A549 (cell line): ENCODE measurements around the gene SRRD. TPM values are rescaled to one million over a fixed set of nuclear protein-coding genes. Genes with fewer than 3 reads are reported as not detected.

ENCODE experiments used
- ATAC-seq, 2 experiments: fragments of 200-7000 bp in 1 of 2; fragments of >200 bp in 1 of 2; cut with Nextera tagmentation in 1 of 2; cut with Tn5 transposase in 1 of 2; 3 replicates each; pipeline versions ENCODE4 v1.8.0 to v1.9.1; 2018 to 2020; ENCODE audit warnings: mild to moderate bottlenecking in 1 of 2, moderate library complexity in 1 of 2
- CTCF ChIA-PET: fragments of 300-600 bp; sonication (Branson Sonifier 250); formaldehyde crosslinking; extraction: SDS; loops from one replicate; lab custom pipeline; 2021; ENCODE audit warnings: antibody characterized with exemption, inconsistent platforms; lab: Yijun Ruan, JAX
- POLR2A ChIA-PET: fragments of 350-600 bp; formaldehyde crosslinking; extraction: SDS; loops from one replicate; lab custom pipeline; 2021; ENCODE audit warnings: antibody characterized with exemption, inconsistent platforms; lab: Yijun Ruan, JAX
- DNase-seq, 2 experiments: peaks; one replicate each; pipeline versions ENCODE4 v3.0.0 to v3.0.0-alpha.2; 2011 to 2016; ENCODE audit warnings: low read depth in 1 of 2, low spot score in 1 of 2
- FAIRE-seq: peaks from 2 replicates; lab custom pipeline; 2011; peaks lifted over from hg19 to GRCh38; lab: Jason Lieb, UNC
- H3K27ac ChIP-seq, 2 experiments: fragments of >200 bp; sonication (Bioruptor Twin); formaldehyde crosslinking; 3 replicates each; pipeline ENCODE4 v1.5.1; 2016 to 2017
- H3K4me1 ChIP-seq: fragments of >200 bp; sonication (Bioruptor Twin); formaldehyde crosslinking; 3 replicates; pipeline ENCODE4 v1.6.1; 2016
- H3K4me2 ChIP-seq: fragments of >200 bp; sonication (Bioruptor Twin); formaldehyde crosslinking; 3 replicates; pipeline ENCODE4 v1.6.1; 2016
- H3K4me3 ChIP-seq: fragments of >200 bp; sonication (Bioruptor Twin); formaldehyde crosslinking; 3 replicates; pipeline ENCODE4 v1.5.1; 2016
- H3K9me3 ChIP-seq: fragments of >200 bp; sonication (Bioruptor Twin); formaldehyde crosslinking; 3 replicates; pipeline ENCODE4 v1.6.1; 2016
- ATOH8 ChIP-seq: fragments of 250-450 bp; sonication (Bioruptor Pico); IDR thresholded peaks from 2 replicates; pipeline ENCODE4 v1.5.0; 2020; ENCODE audit warnings: low read depth, mild to moderate bottlenecking, moderate library complexity
- BCL3 ChIP-seq: fragments of >200 bp; sonication (Bioruptor Twin); formaldehyde crosslinking; IDR thresholded peaks from 3 replicates; pipeline ENCODE4 v1.6.1; 2016
- CEBPB ChIP-seq, 2 experiments: fragments of >200 bp in 1 of 2; sonication (Bioruptor Twin) in 1 of 2; formaldehyde crosslinking in 1 of 2; IDR thresholded peaks; 2 replicates each; pipeline ENCODE4 v1.6.1; 2012 to 2016
- CHD2 ChIP-seq: fragments of 150-350 bp; IDR thresholded peaks from 2 replicates; pipeline ENCODE4 v1.6.1; 2014; ENCODE audit warnings: low read length; ENCODE audit not compliant: partially characterized antibody
- CHD4 ChIP-seq: fragments of 200-600 bp; sonication (generic); IDR thresholded peaks from 2 replicates; pipeline ENCODE4 v1.6.1; 2016; ENCODE audit warnings: antibody characterized with exemption, mild to moderate bottlenecking, borderline replicate concordance
- EHF ChIP-seq: fragments of 250-450 bp; sonication (Bioruptor Pico); IDR thresholded peaks from 2 replicates; pipeline ENCODE4 v1.5.0; 2020; ENCODE audit warnings: mild to moderate bottlenecking
- EHMT2 ChIP-seq: fragments of 200-600 bp; sonication (generic); IDR thresholded peaks from 2 replicates; pipeline ENCODE4 v1.6.1; 2016; ENCODE audit warnings: antibody characterized with exemption, low read depth, mild to moderate bottlenecking, moderate library complexity
- FOXS1 ChIP-seq: fragments of 250-450 bp; sonication (Bioruptor Pico); IDR thresholded peaks from 2 replicates; pipeline ENCODE4 v1.5.0; 2020; ENCODE audit warnings: mild to moderate bottlenecking, moderate library complexity
- HDAC2 ChIP-seq: fragments of 200-600 bp; sonication (generic); IDR thresholded peaks from 2 replicates; pipeline ENCODE4 v1.6.1; 2016
- HMGXB4 ChIP-seq: fragments of 250-450 bp; sonication (Bioruptor Pico); IDR thresholded peaks from 2 replicates; pipeline ENCODE4 v1.5.0; 2021; ENCODE audit warnings: mild to moderate bottlenecking, moderate library complexity, borderline replicate concordance
- HOXA7 ChIP-seq: fragments of 250-450 bp; sonication (Bioruptor Pico); IDR thresholded peaks from 2 replicates; pipeline ENCODE4 v1.5.0; 2020; ENCODE audit warnings: mild to moderate bottlenecking, moderate library complexity
- HOXB5 ChIP-seq: fragments of 250-450 bp; sonication (Bioruptor Pico); IDR thresholded peaks from 2 replicates; pipeline ENCODE4 v1.5.0; 2020; ENCODE audit warnings: mild to moderate bottlenecking, moderate library complexity
- JUN ChIP-seq, 2 experiments: fragments of >200 bp; sonication (Bioruptor Twin); formaldehyde crosslinking; IDR thresholded peaks; 2 replicates in 1 of 2; 3 replicates in 1 of 2; pipeline ENCODE4 v1.6.1; 2016 to 2017
- JUNB ChIP-seq: fragments of >200 bp; sonication (Bioruptor Twin); formaldehyde crosslinking; IDR thresholded peaks from 2 replicates; pipeline ENCODE4 v1.6.1; 2016
- MAX ChIP-seq: IDR thresholded peaks from 2 replicates; pipeline ENCODE4 v1.6.1; 2012
- MYC ChIP-seq: IDR thresholded peaks from 2 replicates; pipeline ENCODE4 v1.6.1; 2012; ENCODE audit warnings: mild to moderate bottlenecking, inconsistent platforms, low read length, improper control_type of control experiment, borderline replicate concordance
- NR3C1 ChIP-seq: fragments of >200 bp; sonication (Bioruptor Twin); formaldehyde crosslinking; IDR thresholded peaks from 3 replicates; pipeline ENCODE4 v1.6.1; 2017
- POLR2AphosphoS2 ChIP-seq: conservative IDR thresholded peaks from 2 replicates; pipeline ENCODE4 v1.6.1; 2012; ENCODE audit warnings: low read length, improper control_type of control experiment, inconsistent platforms
- RCOR1 ChIP-seq: fragments of 150-350 bp; IDR thresholded peaks from 2 replicates; pipeline ENCODE4 v1.6.1; 2014; ENCODE audit warnings: antibody characterized with exemption, low read length, low read depth
- SREBF2 ChIP-seq: fragments of 450-650 bp; IDR thresholded peaks from 2 replicates; pipeline ENCODE4 v1.6.1; 2014; ENCODE audit warnings: mild to moderate bottlenecking, moderate library complexity
- TFCP2L1 ChIP-seq: fragments of 250-450 bp; sonication (Bioruptor Pico); IDR thresholded peaks from 2 replicates; pipeline ENCODE4 v1.5.0; 2021; ENCODE audit warnings: mild to moderate bottlenecking
- TP53 ChIP-seq: fragments of 250-450 bp; sonication (Bioruptor Pico); IDR thresholded peaks from 2 replicates; pipeline ENCODE4 v1.5.0; 2021; ENCODE audit warnings: mild to moderate bottlenecking, moderate library complexity
- WGBS: methylation state at CpG from one replicate; pipeline ENCODE4 v1.1.6; 2017; ENCODE audit errors: missing lambda C conversion rate; 5-methylcytosine and 5-hydroxymethylcytosine counted together
- polyA plus RNA-seq, 4 experiments: library from polyadenylated mRNA; depleted of rRNA in 3 of 4; stranded (reverse); fragments of >200 nt; fragmentation: RNase III in 1 of 4; extraction: RNeasy Plus Mini Kit Qiagen cat#74134 plus additional on column Dnase treatment in 1 of 4; gene quantifications; 2 replicates in 3 of 4; 3 replicates in 1 of 4; pipeline ENCODE4 v1.2.3, GENCODE V29; 2011 to 2017
- TF ChIP-seq, protein P1 (sequence below): fragments of 450-650 bp; IDR thresholded peaks from 2 replicates; pipeline ENCODE4 v1.6.1; 2014; ENCODE audit warnings: antibody characterized with exemption
- TF ChIP-seq, protein P2 (sequence below): IDR thresholded peaks from 2 replicates; pipeline ENCODE4 v1.6.1; 2012

The SRRD gene
- polyA plus RNA-seq, 2 of the 4 experiments (the other 2 are of a cell fraction): 14.1 to 36.4 TPM

GRCh38 chr22:26525946-26526564 is 42.4 kb downstream of the SRRD start:
- no peak for ATAC-seq
- no peaks in the 10 kb centered on the region for H3K9me3 ChIP-seq
- no peak for DNase-seq
- ChIA-PET POLR2A (no interaction called here), CTCF (no interaction called here)
- H3K4me3 ChIP-seq: no peak overlapping the region
- H3K27ac ChIP-seq: no peak overlapping the region
- TF ChIP-seq, protein P1, sequence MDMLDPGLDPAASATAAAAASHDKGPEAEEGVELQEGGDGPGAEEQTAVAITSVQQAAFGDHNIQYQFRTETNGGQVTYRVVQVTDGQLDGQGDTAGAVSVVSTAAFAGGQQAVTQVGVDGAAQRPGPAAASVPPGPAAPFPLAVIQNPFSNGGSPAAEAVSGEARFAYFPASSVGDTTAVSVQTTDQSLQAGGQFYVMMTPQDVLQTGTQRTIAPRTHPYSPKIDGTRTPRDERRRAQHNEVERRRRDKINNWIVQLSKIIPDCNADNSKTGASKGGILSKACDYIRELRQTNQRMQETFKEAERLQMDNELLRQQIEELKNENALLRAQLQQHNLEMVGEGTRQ: no peak
- no peak for TF ChIP-seq HMGXB4
- no peak for TF ChIP-seq CEBPB (IDR thresholded peaks at IDR 0.05)
- no peak for TF ChIP-seq RCOR1
- TF ChIP-seq TFCP2L1 (CRISPR knock-in tag): no peak
- TF ChIP-seq TP53 (CRISPR knock-in tag): no peak
- no peak for TF ChIP-seq MAX
- TF ChIP-seq CHD2: no peak
- TF ChIP-seq POLR2AphosphoS2: no peak
- no peak overlapping the region for H3K4me2 ChIP-seq
- WGBS: 78% methylated on average over 7 of the region's 7 CpGs
- peaks cover 14% of the 10 kb centered on the region for H3K4me1 ChIP-seq
- FAIRE-seq: no peak

GRCh38 chr22:26527167-26527566 is 43.5 kb downstream of the SRRD start:
- TF ChIP-seq EHMT2 (no peak), FOXS1 (CRISPR knock-in tag) (no peak), HOXA7 (CRISPR knock-in tag) (no peak), MYC (no peak), HDAC2 (no peak)
- no peak overlapping the region for H3K4me2 ChIP-seq
- 82% methylated on average over 3 of the region's 3 CpGs for WGBS

GRCh38 chr22:26527574-26528465 is 44.1 kb downstream of the SRRD start:
- no peak for FAIRE-seq
- Histone ChIP-seq H3K4me1 (peaks cover 14% of the 10 kb centered on the region), H3K4me2 (no peak overlapping the region), H3K4me3 (no peak overlapping the region), H3K9me3 (no peaks in the 10 kb centered on the region), H3K27ac (no peak overlapping the region)
- WGBS: 88% methylated on average over 13 of the region's 15 CpGs
- DNase-seq: no peak
- ChIA-PET POLR2A (no interaction called here), CTCF (no interaction called here)
- ATAC-seq: no peak
- TF ChIP-seq HMGXB4 (no peak), TFCP2L1 (CRISPR knock-in tag) (no peak), JUNB (no peak), HOXA7 (CRISPR knock-in tag) (no peak), JUN (IDR thresholded peaks at IDR 0.05) (no peak), CHD4 (no peak), HDAC2 (no peak), EHF (no peak), HOXB5 (CRISPR knock-in tag) (no peak), BCL3 (no peak), NR3C1 (no peak), SREBF2 (no peak), ATOH8 (CRISPR knock-in tag) (no peak)
- TF ChIP-seq, protein P2, sequence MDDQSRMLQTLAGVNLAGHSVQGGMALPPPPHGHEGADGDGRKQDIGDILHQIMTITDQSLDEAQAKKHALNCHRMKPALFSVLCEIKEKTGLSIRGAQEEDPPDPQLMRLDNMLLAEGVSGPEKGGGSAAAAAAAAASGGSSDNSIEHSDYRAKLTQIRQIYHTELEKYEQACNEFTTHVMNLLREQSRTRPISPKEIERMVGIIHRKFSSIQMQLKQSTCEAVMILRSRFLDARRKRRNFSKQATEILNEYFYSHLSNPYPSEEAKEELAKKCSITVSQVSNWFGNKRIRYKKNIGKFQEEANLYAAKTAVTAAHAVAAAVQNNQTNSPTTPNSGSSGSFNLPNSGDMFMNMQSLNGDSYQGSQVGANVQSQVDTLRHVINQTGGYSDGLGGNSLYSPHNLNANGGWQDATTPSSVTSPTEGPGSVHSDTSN: no peak

More at GRCh38 chr22:26527167-26527566, 43.5 kb downstream of the SRRD start:
- no peaks in the 10 kb centered on the region for H3K9me3 ChIP-seq
- H3K4me1 ChIP-seq: peaks cover 14% of the 10 kb centered on the region
- no peak for DNase-seq
- H3K27ac ChIP-seq: no peak overlapping the region
- FAIRE-seq: no peak
- ATAC-seq: no peak
- ChIA-PET CTCF (no interaction called here), POLR2A (no interaction called here)
- no peak overlapping the region for H3K4me3 ChIP-seq
